22Rv1 (cell line): ENCODE results near the gene RALGPS1.

Experiments
- H3K27ac ChIP-seq: fragments of 450-650 bp; 2 replicates; pipeline ENCODE4 v1.5.1; 2017
- CTCF ChIP-seq: fragments of 450-650 bp; IDR thresholded peaks from 2 replicates; pipeline ENCODE4 v1.5.1; 2017; ENCODE audit warnings: mild to moderate bottlenecking
- ZFX ChIP-seq: fragments of 450-650 bp; IDR thresholded peaks from 2 replicates; pipeline ENCODE4 v1.6.1; 2017; ENCODE audit warnings: antibody characterized with exemption, borderline replicate concordance

The RALGPS1 gene

GRCh38 chr9:127005770-127006314, 91.3 kb downstream of the RALGPS1 start:
- H3K27ac ChIP-seq, result no peak overlapping the region

GRCh38 chr9:127007638-127008037, 93.1 kb downstream of the RALGPS1 start:
- H3K27ac ChIP-seq, result no peak overlapping the region
- TF ChIP-seq ZFX (no peak), CTCF (no peak)

More at GRCh38 chr9:127005770-127006314, 91.3 kb downstream of the RALGPS1 start:
- TF ChIP-seq ZFX, result no peak
- TF ChIP-seq CTCF, result no peak

GRCh38 chr9:127008076-127008475, 93.5 kb downstream of the RALGPS1 start:
- TF ChIP-seq CTCF (no peak), ZFX (no peak)
- no peak overlapping the region for H3K27ac ChIP-seq

- H3K27ac ChIP-seq, result no peak overlapping the region
- TF ChIP-seq CTCF (no peak), ZFX (no peak)
These were observed 97.2 kb downstream of the RALGPS1 start for GRCh38 chr9:127011772-127012171.

- no peak for TF ChIP-seq ZFX
- TF ChIP-seq CTCF, result no peak
- no peak overlapping the region for H3K27ac ChIP-seq
These were observed 97.7 kb downstream of the RALGPS1 start for GRCh38 chr9:127012250-127012649.

- no peak overlapping the region for H3K27ac ChIP-seq
- no peak for TF ChIP-seq ZFX
- no peak for TF ChIP-seq CTCF
These were observed 99.0 kb downstream of the RALGPS1 start for GRCh38 chr9:127013597-127013996.

GRCh38 chr9:127014216-127014909, 99.8 kb downstream of the RALGPS1 start:
- no peak for TF ChIP-seq ZFX
- TF ChIP-seq CTCF, result no peak
- H3K27ac ChIP-seq, result no peak overlapping the region
